NCI-H524 (cell line): ENCODE measurements around the gene PARP16.

ENCODE experiments used
- DNase-seq, 2 experiments: peaks; one replicate each; lab custom pipeline; 2025; lab: John Stamatoyannopoulos, UW

The PARP16 gene

GRCh38 chr15:65286704-65287519 is at the start of gene PARP16:
PARP16 (minus strand) TSS chr15:65286883; CDS start chr15:65286426, 457 bp downstream.
- peak; percentile 92 to 95 for DNase-seq

DNA sequence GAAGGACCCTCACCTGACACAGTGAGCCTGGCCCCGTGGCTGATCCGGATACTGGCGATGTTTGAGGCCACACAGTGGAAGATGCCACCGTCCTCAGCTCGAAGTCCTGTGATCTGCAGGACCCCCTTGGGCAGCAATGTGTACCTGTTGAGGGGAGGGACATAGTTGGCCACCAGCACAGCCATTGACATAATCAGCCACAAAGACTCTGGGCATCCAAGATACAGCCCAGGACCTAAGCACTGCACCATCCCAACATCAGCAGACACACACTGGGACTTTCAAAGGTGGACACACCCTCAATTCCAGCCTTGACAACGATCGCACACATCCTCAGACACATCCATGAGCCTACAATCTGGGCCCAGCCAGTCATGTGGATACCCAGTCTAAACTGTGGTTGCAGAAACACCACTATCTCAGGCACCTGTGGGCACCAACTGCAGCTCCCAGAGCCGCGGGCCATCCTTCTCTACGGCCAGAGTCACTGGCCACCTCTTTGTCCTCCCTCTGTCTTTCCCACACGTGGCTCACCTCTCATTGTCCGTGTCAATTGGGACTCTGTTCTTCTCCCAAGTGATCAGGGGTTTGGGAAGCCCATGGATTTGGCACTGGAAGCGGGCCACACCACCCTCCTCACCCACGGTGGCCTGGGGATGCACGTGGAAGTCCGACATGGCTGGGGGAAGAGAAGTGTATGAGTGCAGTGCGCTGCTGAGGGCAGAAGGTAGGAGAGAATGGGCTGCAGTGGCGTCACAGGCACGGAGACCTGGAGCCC is 48.8 kb upstream of the PARP16 start:
- no peak for DNase-seq

- DNase-seq, result peak in 1 of 2 experiments; percentile 48
Observed at GRCh38 chr15:65334586-65335231, 48.0 kb upstream of the PARP16 start.

DNA sequence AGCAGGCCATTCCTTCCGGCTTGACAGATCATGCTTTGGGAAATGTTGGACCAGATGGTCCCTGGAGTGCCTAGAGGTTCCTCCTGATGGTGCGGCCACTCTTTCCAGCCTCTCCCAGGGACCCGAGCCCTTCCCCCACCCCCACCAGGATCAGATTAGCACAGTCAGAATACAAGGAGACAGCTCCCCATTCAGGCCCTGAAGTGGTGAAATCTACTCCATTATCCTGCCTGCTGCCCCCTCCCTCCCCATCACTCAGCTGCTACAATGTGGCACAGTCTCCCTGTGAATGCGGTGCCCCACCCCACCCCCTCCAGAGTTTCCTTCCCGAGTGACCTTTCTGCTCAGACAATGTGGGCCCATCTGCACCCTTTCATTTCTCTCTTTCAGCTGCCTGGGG is 47.2 kb upstream of the PARP16 start:
- DNase-seq, result peak; percentile 99 to 100

DNA sequence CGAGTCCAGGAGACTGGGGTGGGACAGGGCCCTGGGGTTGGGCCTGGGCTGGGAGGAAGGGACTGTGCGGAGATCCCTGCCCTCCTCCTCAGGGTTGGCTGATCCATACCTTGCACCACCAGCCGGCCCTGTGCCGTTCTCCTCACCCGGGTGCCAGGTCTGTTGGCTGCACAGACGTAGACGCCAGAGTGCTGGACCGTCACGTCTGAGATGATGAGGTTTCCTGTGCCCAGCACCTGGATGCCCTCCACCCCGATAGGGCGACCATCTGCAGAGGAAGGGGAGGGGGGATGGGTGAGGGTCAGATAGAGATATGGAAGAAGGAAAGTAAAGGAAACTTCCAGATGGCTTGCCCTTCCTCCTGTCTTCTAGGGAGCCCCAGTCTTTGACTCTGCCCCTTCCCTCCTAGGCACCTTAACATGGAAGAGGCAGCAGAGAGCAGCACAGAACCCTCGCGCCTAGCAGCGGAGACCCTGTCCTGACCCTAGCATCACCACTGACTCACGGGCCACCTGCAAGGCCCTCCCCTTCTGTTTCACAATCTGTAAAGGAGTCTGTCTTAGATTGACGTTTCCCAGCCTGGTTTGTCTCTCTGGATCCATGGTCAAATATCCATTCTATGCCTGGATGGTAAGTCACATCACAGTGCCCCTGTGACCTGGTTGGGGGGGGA is 46.6 kb upstream of the PARP16 start:
- peak; percentile 83 to 86 for DNase-seq

- no peak for DNase-seq
Observed at GRCh38 chr15:65332391-65333147, 45.9 kb upstream of the PARP16 start.

DNA sequence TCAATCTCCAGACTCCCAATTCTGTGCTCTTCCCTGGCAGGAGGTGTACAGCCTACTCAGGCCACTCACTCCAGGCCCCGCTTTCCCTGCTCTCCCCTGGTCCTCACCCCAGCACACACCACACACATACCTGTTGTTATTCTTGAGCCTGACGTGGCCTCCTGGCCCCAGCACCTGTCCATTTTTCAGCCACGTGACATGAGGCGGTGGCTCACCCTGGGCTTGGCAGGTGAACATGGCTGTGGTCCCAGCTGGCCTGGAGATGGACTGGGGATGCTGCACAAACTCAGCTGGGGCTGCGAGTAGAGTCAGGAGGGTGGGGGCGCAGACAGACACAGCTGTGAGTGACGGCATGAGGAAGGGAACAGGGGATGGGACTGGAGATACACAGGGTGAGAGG is 45.1 kb upstream of the PARP16 start:
- DNase-seq, result no peak

GRCh38 chr15:65330934-65331645 is 44.4 kb upstream of the PARP16 start:
- DNase-seq, result no peak

DNA sequence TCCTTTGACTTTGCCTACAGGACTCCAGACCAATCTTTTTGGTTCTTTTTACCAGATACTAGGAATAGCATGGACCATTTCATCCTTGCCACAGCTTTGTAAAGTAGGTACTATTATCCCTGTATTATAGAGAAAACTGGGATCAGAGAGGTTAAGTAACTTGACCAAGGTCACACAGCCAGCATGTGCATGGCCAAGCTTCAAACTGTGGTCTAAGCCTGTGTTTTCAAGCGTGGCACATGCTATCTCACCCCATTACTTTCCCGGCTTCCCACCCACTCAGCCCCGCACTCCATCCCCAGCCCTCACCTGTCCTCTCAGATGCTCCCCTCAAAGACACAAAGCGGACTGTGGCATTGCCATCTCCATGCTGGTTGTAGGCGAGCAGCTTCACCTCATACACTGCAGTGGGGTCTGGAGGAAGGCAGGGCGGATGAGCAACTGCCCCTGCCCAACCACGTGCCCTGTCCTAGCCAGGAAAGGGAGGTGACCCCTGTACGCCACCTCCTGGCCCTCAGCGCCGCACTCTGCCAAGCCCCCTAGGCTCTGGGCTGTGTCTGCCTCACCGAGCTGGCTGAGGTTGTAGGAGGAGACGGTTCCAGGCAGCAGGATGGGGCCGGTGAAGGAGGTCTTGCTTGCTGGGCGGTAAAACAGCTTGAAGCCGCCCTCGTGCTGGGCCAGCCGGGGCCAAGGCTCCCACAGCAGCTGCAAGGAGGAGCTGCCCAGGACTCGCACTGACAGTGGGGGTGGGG is 43.5 kb upstream of the PARP16 start:
- DNase-seq, result no peak

GRCh38 chr15:65329288-65329983 is 42.8 kb upstream of the PARP16 start:
- DNase-seq, result no peak

DNA sequence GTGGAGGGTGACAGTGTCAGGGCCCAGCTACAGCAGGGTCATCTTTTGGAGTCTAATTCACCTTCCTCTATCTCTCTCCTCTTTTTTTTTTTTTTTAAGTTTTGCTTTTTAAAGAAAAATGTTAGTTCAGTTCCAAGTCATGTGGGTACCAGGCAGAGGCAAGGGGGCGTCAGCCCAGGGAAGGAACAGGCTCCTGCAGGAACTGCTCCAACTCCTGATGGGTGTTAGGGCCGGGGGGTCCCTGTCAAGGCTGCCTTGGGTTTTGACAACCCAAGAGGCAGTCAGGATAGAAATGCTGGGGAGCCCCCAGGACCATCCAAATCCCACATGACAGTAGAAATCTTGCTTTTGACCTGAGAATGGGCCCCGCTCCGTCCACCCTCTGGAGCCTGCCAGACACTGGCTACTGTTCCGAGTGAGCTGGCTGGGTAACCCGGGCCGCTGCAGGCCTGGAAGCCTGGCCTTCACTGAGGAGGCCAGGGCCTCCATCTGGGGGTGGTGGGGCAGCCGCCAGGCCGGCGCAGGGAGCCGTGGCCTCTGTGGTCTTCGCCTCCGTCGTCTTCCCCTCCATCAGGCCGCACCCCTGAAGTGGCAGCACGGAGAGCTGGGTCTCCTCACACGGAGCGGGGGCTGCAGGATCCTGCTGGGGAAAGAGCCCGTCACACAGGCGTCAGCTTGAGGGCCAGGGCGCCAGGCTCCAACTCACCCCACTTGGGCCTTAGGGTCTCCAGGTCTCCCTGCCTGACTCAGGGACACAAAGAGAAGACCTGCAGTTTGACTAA is 42.0 kb upstream of the PARP16 start:
- DNase-seq, result no peak

- DNase-seq, result no peak
Observed at GRCh38 chr15:65327651-65328393, 41.1 kb upstream of the PARP16 start.

DNA sequence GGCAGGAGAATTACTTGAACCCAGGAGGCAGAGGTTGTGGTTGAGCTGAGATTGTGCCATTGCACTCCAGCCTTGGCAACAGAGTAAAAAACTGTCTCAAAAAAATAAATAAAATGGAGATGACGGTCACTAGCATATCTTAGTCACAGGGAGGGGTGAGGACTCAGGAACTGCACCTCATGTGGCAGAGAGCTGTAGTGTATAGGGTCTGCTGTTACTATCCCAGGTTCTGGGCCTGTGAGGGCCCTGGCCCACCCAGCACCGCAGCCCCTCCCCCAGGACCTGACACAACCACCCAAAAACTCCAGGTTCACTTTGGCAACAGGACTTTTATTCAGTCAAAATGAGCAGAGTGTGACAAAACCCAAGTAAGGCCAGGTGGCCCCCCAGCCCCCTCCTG is 40.1 kb upstream of the PARP16 start:
- DNase-seq, result no peak

DNA sequence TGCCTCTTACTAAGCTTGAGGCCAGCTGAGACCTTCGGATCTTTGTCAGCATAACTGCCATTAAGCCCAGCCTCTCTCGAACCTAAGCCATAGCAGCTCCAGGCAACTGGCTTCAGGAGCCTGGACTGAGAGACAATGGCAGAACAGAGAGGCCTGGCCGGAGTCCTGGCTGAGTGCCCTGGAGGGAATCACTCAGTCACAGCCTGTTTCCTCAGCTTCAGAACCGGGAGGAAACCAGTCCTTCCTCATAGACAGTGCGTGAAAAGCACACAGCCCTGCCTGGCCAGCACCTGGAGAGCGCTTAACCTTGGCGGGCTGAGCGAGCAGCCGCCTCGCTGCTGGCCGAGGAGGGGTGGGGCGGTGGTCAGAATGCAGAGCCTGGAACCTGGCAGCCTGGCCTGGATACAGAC is 39.4 kb upstream of the PARP16 start:
- no peak for DNase-seq

DNA sequence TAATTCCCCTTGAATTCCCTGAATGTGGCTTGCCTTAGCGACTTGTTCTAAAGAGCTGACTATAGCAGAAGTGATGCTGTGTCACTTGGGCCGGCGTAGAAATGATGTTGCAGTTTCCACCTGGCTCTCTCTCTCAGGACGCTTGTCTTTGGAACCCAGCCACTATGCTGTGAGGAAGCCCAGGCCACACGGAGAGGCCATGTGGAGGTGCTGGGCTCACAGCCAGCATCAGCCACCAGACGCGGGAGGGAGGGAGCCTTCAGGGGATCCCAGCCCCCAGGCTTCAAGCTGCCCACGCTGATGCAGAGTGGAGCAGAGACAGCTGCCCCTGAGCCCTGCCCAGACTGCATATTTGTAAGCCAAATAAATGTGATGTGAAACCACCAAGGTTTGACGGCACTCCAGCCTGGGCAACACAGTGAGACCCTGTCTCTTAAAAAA is 36.4 kb upstream of the PARP16 start:
- DNase-seq, result peak; percentile 97 to 98

DNA sequence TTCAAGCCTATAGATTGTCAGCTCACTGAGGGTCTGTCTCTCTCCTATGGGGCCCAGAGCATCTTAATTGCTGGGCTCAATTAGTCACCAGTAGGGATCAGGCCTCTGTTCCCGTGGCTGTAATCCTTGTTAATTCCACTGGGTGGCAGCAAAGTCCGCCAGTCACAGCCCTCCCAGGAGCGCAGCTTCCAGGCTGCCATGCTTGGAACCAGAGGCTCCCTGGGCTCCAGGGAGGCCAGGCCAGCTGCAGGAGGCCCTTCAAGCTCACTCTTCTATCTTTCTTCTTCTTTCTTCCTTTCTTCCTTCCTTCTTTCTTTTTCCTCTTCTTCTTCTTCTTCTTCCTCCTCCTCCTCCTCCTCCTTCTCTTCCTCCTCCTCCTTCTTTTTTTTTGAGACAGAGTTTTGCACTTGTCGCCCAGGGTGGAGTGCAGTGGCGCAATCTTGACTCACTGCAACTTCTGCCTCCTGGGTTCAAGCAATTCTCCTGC is 32.2 kb upstream of the PARP16 start:
- peak; percentile 85 to 90 for DNase-seq

DNA sequence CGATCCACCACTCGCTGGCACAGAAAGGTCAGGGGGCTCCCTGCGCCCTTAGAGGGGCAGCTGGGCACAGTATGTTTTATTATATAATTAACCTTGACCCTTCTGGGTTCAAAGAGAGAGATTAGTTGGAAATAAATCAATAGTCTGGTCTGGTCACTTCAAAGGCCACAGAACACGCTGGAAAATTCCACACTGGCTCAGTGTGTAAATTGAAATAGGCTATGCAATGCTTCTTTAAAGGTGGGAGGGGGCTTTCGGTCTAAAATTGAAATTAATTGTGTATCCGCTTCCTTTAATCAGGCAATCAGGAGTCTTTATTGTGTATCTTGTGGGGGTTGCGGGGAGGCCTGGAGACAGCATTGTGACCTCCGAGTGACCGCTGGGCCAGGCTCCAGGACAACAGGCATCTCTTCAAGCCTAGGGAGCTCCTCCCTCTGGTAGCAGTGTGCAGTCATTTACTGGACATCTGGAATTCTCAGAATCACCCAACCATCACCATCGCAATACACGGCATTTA is 25.8 kb upstream of the PARP16 start:
- no peak for DNase-seq
